Mucosa of stomach (tissue), 1 donor: Measurements from ENCODE around the gene ADAMTS7.
"Not testable (repeated sequence)": the region's sequence is repeated elsewhere in the genome, so short reads cannot be mapped to it uniquely, and the experiment has no call there.

Experiments used
- H3K27me3 ChIP-seq: one replicate; pipeline ENCODE4 v1.7.0; 2013; ENCODE audit warnings: mild to moderate bottlenecking, low read length; ENCODE audit not compliant: control insufficient read depth, insufficient read depth
- H3K36me3 ChIP-seq: one replicate; pipeline ENCODE4 v1.7.0; 2013; ENCODE audit warnings: low read length; ENCODE audit not compliant: control insufficient read depth, insufficient read depth
- H3K4me1 ChIP-seq: one replicate; pipeline ENCODE4 v1.7.0; 2013; ENCODE audit warnings: mild to moderate bottlenecking, low read length; ENCODE audit not compliant: control insufficient read depth, insufficient read depth
- H3K4me3 ChIP-seq: one replicate; pipeline ENCODE4 v1.7.0; 2013; ENCODE audit warnings: low read length
- H3K9ac ChIP-seq: one replicate; pipeline ENCODE4 v1.7.0; 2013; ENCODE audit warnings: mild to moderate bottlenecking, low read length, moderate library complexity
- H3K9me3 ChIP-seq: one replicate; pipeline ENCODE4 v1.7.0; 2013; ENCODE audit warnings: mild to moderate bottlenecking, low read length, moderate library complexity; ENCODE audit not compliant: control insufficient read depth
- donor health status: Pancreatic carcinoma.

ADAMTS7 gene

GRCh38 chr15:78775472-78775871 lies 35.8 kb downstream of the ADAMTS7 start:
- H3K4me1 ChIP-seq: no peaks in the 10 kb centered on the region
- H3K27me3 ChIP-seq: no peaks in the 10 kb centered on the region

GRCh38 chr15:78774451-78774990 lies 36.7 kb downstream of the ADAMTS7 start:
- H3K4me1 ChIP-seq, H3K27me3 ChIP-seq, H3K9ac ChIP-seq: not testable (repeated sequence)

More at GRCh38 chr15:78775472-78775871, 35.8 kb downstream of the ADAMTS7 start:
- no peak overlapping the region for H3K9ac ChIP-seq
- no peaks in the 10 kb centered on the region for H3K36me3 ChIP-seq
- H3K9me3 ChIP-seq: no peaks in the 10 kb centered on the region
- H3K4me3 ChIP-seq: no peak overlapping the region

GRCh38 chr15:78773765-78774450 lies 37.4 kb downstream of the ADAMTS7 start:
- not testable (repeated sequence) for H3K27me3 ChIP-seq, H3K4me1 ChIP-seq, H3K4me3 ChIP-seq

More at GRCh38 chr15:78774451-78774990, 36.7 kb downstream of the ADAMTS7 start:
- H3K36me3 ChIP-seq, H3K4me3 ChIP-seq, H3K9me3 ChIP-seq: not testable (repeated sequence)

GRCh38 chr15:78772738-78773137 lies 38.5 kb downstream of the ADAMTS7 start:
- no peaks in the 10 kb centered on the region for H3K36me3 ChIP-seq
- H3K9ac ChIP-seq: no peak overlapping the region
- no peak overlapping the region for H3K4me3 ChIP-seq
- no peaks in the 10 kb centered on the region for H3K27me3 ChIP-seq
- H3K9me3 ChIP-seq: no peaks in the 10 kb centered on the region
- H3K4me1 ChIP-seq: no peaks in the 10 kb centered on the region

More at GRCh38 chr15:78773765-78774450, 37.4 kb downstream of the ADAMTS7 start:
- not testable (repeated sequence) for H3K9ac ChIP-seq, H3K9me3 ChIP-seq, H3K36me3 ChIP-seq

- not testable (repeated sequence) for H3K4me1 ChIP-seq, H3K36me3 ChIP-seq, H3K9me3 ChIP-seq, H3K27me3 ChIP-seq, H3K4me3 ChIP-seq, H3K9ac ChIP-seq
Observed at GRCh38 chr15:78771436-78772000, 39.7 kb downstream of the ADAMTS7 start.

- H3K4me1 ChIP-seq, H3K9ac ChIP-seq, H3K4me3 ChIP-seq, H3K9me3 ChIP-seq, H3K36me3 ChIP-seq, H3K27me3 ChIP-seq: not testable (repeated sequence)
Observed at GRCh38 chr15:78771020-78771419, 40.2 kb downstream of the ADAMTS7 start.

GRCh38 chr15:78769473-78770225 lies 41.6 kb downstream of the ADAMTS7 start:
- not testable (repeated sequence) for H3K9me3 ChIP-seq, H3K4me1 ChIP-seq, H3K4me3 ChIP-seq, H3K9ac ChIP-seq, H3K27me3 ChIP-seq, H3K36me3 ChIP-seq

- Histone ChIP-seq H3K4me1 (no peaks in the 10 kb centered on the region), H3K9ac (no peak overlapping the region)
Observed at GRCh38 chr15:78768531-78769408, 42.5 kb downstream of the ADAMTS7 start.

GRCh38 chr15:78768096-78768495 lies 43.2 kb downstream of the ADAMTS7 start:
- no peak overlapping the region for H3K9ac ChIP-seq
- H3K27me3 ChIP-seq: no peaks in the 10 kb centered on the region
- H3K4me3 ChIP-seq: no peak overlapping the region
- no peaks in the 10 kb centered on the region for H3K36me3 ChIP-seq
- H3K9me3 ChIP-seq: no peaks in the 10 kb centered on the region
- H3K4me1 ChIP-seq: no peaks in the 10 kb centered on the region

More at GRCh38 chr15:78768531-78769408, 42.5 kb downstream of the ADAMTS7 start:
- Histone ChIP-seq H3K36me3 (no peaks in the 10 kb centered on the region), H3K9me3 (no peaks in the 10 kb centered on the region), H3K4me3 (no peak overlapping the region), H3K27me3 (no peaks in the 10 kb centered on the region)

- H3K4me1 ChIP-seq: no peaks in the 10 kb centered on the region
- no peak overlapping the region for H3K9ac ChIP-seq
- no peaks in the 10 kb centered on the region for H3K9me3 ChIP-seq
Observed at GRCh38 chr15:78767331-78767951, 43.8 kb downstream of the ADAMTS7 start.

GRCh38 chr15:78766641-78767071 lies 44.6 kb downstream of the ADAMTS7 start:
- H3K4me3 ChIP-seq, H3K27me3 ChIP-seq, H3K9ac ChIP-seq, H3K4me1 ChIP-seq, H3K36me3 ChIP-seq, H3K9me3 ChIP-seq: not testable (repeated sequence)

More at GRCh38 chr15:78767331-78767951, 43.8 kb downstream of the ADAMTS7 start:
- Histone ChIP-seq H3K27me3 (no peaks in the 10 kb centered on the region), H3K4me3 (no peak overlapping the region), H3K36me3 (no peaks in the 10 kb centered on the region)
